ENCODE results near the gene OSTN.

DNA sequence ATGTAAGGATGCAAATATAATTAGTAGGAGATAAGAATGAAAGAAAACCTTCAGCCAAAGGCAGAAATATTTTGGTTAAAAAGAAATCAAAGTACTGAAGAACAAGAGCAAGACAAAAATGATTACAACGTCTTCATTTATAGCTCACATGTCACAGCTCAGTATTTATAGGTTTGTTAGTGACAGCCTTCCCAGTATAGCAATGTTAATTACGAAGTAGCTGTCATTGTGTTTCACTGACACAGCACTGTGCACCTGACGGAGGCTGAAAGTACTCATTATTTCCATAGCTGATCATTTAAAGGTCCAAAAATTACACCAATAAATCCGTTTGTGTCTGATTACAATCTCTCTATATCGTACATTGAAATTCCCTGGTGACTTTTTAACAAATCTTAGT lies 561 bp upstream of the OSTN start:
- TF ChIP-seq CTCF (IDR thresholded peaks at IDR 0.05): no peak
- TF ChIP-seq EZH2 (IDR thresholded peaks at IDR 0.05; ENCODE audit: borderline replicate concordance, insufficient read depth, low read depth, low read length, poor library complexity, severe bottlenecking): no peak

Measured in B cell (primary cell).